WTC11 (cell line): ENCODE measurements around the gene CORO2B. TPM values are rescaled to one million over a fixed set of nuclear protein-coding genes. Genes with fewer than 3 reads are reported as not detected.
A peak's percentile ranks its signal among the peaks of the same experiment; 100 is the strongest.

ENCODE experiments used
- ATAC-seq: fragments of 200-7000 bp; cut with Tn5 transposase; 2 replicates; pipeline ENCODE4 v1.10.0; 2021; ENCODE audit warnings: mild to moderate bottlenecking, moderate library complexity
- CTCF ChIA-PET: fragments of 300-600 bp; sonication (Branson Sonifier 250); formaldehyde crosslinking; loops from one replicate; lab custom pipeline; 2021; ENCODE audit warnings: antibody characterized with exemption; lab: Charles Lee
- POLR2A ChIA-PET: fragments of 350-600 bp; sonication (Branson Sonifier 250); formaldehyde crosslinking; loops from one replicate; lab custom pipeline; 2021; ENCODE audit warnings: antibody characterized with exemption; lab: Charles Lee
- DNase-seq: peaks from one replicate; pipeline ENCODE4 v3.0.0; 2021; ENCODE audit warnings: low spot score
- H3K27ac Mint-ChIP-seq: 2 replicates; pipeline ENCODE4 v1.8.0; 2021; ENCODE audit warnings: mixed read lengths
- H3K27me3 Mint-ChIP-seq: 2 replicates; pipeline ENCODE4 v1.8.0; 2021; ENCODE audit warnings: low read depth, mild to moderate bottlenecking, moderate library complexity, mixed read lengths
- H3K36me3 Mint-ChIP-seq: 2 replicates; pipeline ENCODE4 v1.8.0; 2021; ENCODE audit warnings: mixed read lengths
- H3K4me1 Mint-ChIP-seq: 2 replicates; pipeline ENCODE4 v1.8.0; 2022; ENCODE audit warnings: mixed read lengths
- H3K4me3 Mint-ChIP-seq: 2 replicates; pipeline ENCODE4 v1.8.0; 2021; ENCODE audit warnings: mild to moderate bottlenecking, moderate library complexity, mixed read lengths
- H3K9me3 Mint-ChIP-seq: 2 replicates; pipeline ENCODE4 v1.8.0; 2021; ENCODE audit warnings: mixed read lengths
- CBFB ChIP-seq: sonication (generic); formaldehyde crosslinking; IDR thresholded peaks from 2 replicates; pipeline ENCODE4 v1.8.1; 2022; ENCODE audit warnings: mild to moderate bottlenecking, low read depth, missing genetic modification reagents
- GABPB1 ChIP-seq: sonication (generic); formaldehyde crosslinking; IDR thresholded peaks from 2 replicates; pipeline ENCODE4 v1.8.1; 2023; ENCODE audit warnings: mild to moderate bottlenecking, missing genetic modification reagents
- HMGXB4 ChIP-seq: sonication (generic); formaldehyde crosslinking; IDR thresholded peaks from 2 replicates; pipeline ENCODE4 v1.8.1; 2023; ENCODE audit warnings: mild to moderate bottlenecking, moderate library complexity, missing genetic modification reagents
- NFE2L1 ChIP-seq: sonication (generic); formaldehyde crosslinking; IDR thresholded peaks from 2 replicates; pipeline ENCODE4 v1.8.1; 2023; ENCODE audit warnings: missing genetic modification reagents
- NFYB ChIP-seq: sonication (generic); formaldehyde crosslinking; conservative IDR thresholded peaks from 2 replicates; pipeline ENCODE4 v1.8.0; 2022; ENCODE audit warnings: low read depth, missing genetic modification reagents
- NR2C2 ChIP-seq: sonication (generic); formaldehyde crosslinking; IDR thresholded peaks from 2 replicates; pipeline ENCODE4 v1.8.0; 2022; ENCODE audit warnings: mild to moderate bottlenecking, missing genetic modification reagents
- RORB ChIP-seq: fragments of 250-450 bp; sonication (Bioruptor Pico); IDR thresholded peaks from 2 replicates; pipeline ENCODE4 v1.9.0; 2021; ENCODE audit warnings: mild to moderate bottlenecking
- SMAD3 ChIP-seq: sonication (generic); formaldehyde crosslinking; IDR thresholded peaks from 2 replicates; pipeline ENCODE4 v1.8.0; 2022; ENCODE audit warnings: missing genetic modification reagents, mild to moderate bottlenecking, borderline replicate concordance
- SOX15 ChIP-seq: fragments of 250-450 bp; sonication (Bioruptor Pico); IDR thresholded peaks from 2 replicates; pipeline ENCODE4 v1.9.0; 2021; ENCODE audit warnings: mild to moderate bottlenecking
- ZNF396 ChIP-seq: fragments of 250-450 bp; sonication (Bioruptor Pico); IDR thresholded peaks from 2 replicates; pipeline ENCODE4 v1.8.0; 2021; ENCODE audit warnings: mild to moderate bottlenecking, moderate library complexity, borderline replicate concordance
- ZNF423 ChIP-seq: fragments of 250-450 bp; sonication (Bioruptor Pico); IDR thresholded peaks from 2 replicates; pipeline ENCODE4 v2.1.2; 2022; ENCODE audit warnings: mild to moderate bottlenecking, moderate library complexity
- ZNF671 ChIP-seq: fragments of 250-450 bp; sonication (Bioruptor Pico); IDR thresholded peaks from 2 replicates; pipeline ENCODE4 v1.8.0; 2021; ENCODE audit warnings: mild to moderate bottlenecking
- ZSCAN18 ChIP-seq: fragments of 250-450 bp; sonication (Bioruptor Pico); IDR thresholded peaks from 2 replicates; pipeline ENCODE4 v2.1.2; 2022; ENCODE audit warnings: mild to moderate bottlenecking, moderate library complexity
- total RNA-seq: library from RNA; stranded (reverse); gene quantifications from 3 replicates; pipeline ENCODE4 v1.2.3, GENCODE V29; 2021
- TF ChIP-seq, protein P1 (sequence below): fragments of 250-450 bp; sonication (Bioruptor Pico); IDR thresholded peaks from 2 replicates; pipeline ENCODE4 v1.9.0; 2021; ENCODE audit warnings: mild to moderate bottlenecking, borderline replicate concordance
- TF ChIP-seq, protein P2 (sequence below): sonication (generic); formaldehyde crosslinking; IDR thresholded peaks from 2 replicates; pipeline ENCODE4 v1.8.1; 2022; ENCODE audit warnings: missing genetic modification reagents, borderline replicate concordance
- TF ChIP-seq, protein P3 (sequence below): sonication (generic); formaldehyde crosslinking; IDR thresholded peaks from 2 replicates; pipeline ENCODE4 v1.8.0; 2022; ENCODE audit warnings: mild to moderate bottlenecking, missing genetic modification reagents
- TF ChIP-seq, protein P4 (sequence below): fragments of 250-450 bp; sonication (Bioruptor Pico); conservative IDR thresholded peaks from 2 replicates; pipeline ENCODE4 v1.9.0; 2021; ENCODE audit warnings: mild to moderate bottlenecking

The CORO2B gene
- total RNA-seq, 1 experiment from 2014 or later, result 4.9 TPM

DNA sequence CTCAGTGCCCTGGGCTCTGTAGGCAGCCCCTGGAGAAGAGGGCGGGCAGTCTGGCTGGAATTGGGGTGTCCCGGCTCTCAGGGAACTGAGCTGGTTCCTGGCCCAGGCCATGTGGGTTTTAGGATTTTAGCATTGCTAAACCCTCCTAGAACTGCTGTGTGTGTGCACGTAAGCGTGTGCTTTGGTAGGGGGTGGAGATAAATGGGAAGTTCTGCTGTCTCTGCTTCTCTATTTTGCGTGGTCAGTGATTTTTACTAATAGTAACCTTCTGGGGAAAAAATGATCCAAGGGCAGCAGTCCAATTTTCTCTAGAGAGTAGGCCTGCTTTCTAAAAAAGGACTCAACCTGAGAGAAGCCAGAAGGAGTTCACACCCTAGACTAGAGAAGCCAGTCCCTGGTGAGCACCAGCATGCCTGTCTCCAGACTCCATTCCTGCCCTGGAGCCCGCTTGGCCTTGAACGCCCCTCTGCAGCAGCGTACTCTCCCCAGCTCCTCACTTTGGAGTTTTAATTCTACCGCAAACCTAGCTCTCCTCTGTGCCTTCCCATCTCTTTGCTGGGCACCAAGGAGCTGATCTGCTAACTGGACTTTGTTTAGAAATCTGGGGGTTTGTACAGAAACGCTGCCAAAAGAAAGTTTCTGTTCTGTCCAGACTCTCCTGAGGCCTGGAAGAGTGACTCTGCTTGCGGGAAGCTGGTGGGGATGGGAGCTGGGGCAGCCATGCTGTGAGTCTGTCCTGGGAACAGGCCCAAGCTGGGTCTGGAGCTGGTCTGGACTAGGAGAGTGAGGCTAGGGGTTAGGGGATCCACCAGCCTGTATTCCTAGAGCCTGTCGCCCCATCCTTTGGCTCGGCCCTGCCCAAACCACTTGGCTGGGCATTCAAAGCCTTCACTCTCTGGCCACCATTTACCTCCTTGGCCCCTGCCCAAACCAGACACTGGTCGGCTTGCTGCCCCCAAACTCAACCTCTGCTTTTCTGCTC is 19.7 kb downstream of the CORO2B start:
- H3K9me3 Mint-ChIP-seq, result no peaks in the 10 kb centered on the region
- H3K36me3 Mint-ChIP-seq, result no peaks in the 10 kb centered on the region
- no peak overlapping the region for H3K4me3 Mint-ChIP-seq
- ChIA-PET CTCF (interaction anchor here (0.6 to 2.8 kb wide), 11 partner anchors 9 to 327 kb away, joined by 3 to 11 read pairs (median 4); no protein-coding TSS in a partner anchor), POLR2A (interaction anchor here (0.9 kb wide), 1 partner anchor 16 kb away, joined by 3 read pairs; no protein-coding TSS in a partner anchor)
- H3K27me3 Mint-ChIP-seq, result peaks cover 7% of the 10 kb centered on the region
- TF ChIP-seq HMGXB4 (no peak), SOX15 (CRISPR knock-in tag) (no peak), CBFB (CRISPR knock-in tag) (no peak), NR2C2 (CRISPR knock-in tag) (no peak), NFE2L1 (no peak), SMAD3 (CRISPR knock-in tag) (no peak), ZNF671 (no peak), NFYB (CRISPR knock-in tag) (no peak)
- TF ChIP-seq, protein P1, sequence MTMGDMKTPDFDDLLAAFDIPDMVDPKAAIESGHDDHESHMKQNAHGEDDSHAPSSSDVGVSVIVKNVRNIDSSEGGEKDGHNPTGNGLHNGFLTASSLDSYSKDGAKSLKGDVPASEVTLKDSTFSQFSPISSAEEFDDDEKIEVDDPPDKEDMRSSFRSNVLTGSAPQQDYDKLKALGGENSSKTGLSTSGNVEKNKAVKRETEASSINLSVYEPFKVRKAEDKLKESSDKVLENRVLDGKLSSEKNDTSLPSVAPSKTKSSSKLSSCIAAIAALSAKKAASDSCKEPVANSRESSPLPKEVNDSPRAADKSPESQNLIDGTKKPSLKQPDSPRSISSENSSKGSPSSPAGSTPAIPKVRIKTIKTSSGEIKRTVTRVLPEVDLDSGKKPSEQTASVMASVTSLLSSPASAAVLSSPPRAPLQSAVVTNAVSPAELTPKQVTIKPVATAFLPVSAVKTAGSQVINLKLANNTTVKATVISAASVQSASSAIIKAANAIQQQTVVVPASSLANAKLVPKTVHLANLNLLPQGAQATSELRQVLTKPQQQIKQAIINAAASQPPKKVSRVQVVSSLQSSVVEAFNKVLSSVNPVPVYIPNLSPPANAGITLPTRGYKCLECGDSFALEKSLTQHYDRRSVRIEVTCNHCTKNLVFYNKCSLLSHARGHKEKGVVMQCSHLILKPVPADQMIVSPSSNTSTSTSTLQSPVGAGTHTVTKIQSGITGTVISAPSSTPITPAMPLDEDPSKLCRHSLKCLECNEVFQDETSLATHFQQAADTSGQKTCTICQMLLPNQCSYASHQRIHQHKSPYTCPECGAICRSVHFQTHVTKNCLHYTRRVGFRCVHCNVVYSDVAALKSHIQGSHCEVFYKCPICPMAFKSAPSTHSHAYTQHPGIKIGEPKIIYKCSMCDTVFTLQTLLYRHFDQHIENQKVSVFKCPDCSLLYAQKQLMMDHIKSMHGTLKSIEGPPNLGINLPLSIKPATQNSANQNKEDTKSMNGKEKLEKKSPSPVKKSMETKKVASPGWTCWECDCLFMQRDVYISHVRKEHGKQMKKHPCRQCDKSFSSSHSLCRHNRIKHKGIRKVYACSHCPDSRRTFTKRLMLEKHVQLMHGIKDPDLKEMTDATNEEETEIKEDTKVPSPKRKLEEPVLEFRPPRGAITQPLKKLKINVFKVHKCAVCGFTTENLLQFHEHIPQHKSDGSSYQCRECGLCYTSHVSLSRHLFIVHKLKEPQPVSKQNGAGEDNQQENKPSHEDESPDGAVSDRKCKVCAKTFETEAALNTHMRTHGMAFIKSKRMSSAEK (CRISPR knock-in tag), result no peak
- peak overlapping the region; percentile 33; the same call in 1 of the 2 replicates for H3K27ac Mint-ChIP-seq
- DNase-seq (no peak), ATAC-seq (no peak)
- H3K4me1 Mint-ChIP-seq, result peaks cover 62% of the 10 kb centered on the region

- ChIA-PET CTCF (interaction anchor here (0.6 to 2.8 kb wide), 12 partner anchors 9 to 326 kb away, joined by 3 to 11 read pairs (median 4); no protein-coding TSS in a partner anchor), POLR2A (interaction anchor here (0.9 kb wide), 1 partner anchor 15 kb away, joined by 3 read pairs; no protein-coding TSS in a partner anchor)
- Mint-ChIP-seq H3K9me3 (no peaks in the 10 kb centered on the region), H3K4me3 (no peak overlapping the region), H3K27me3 (peaks cover 8% of the 10 kb centered on the region), H3K36me3 (no peaks in the 10 kb centered on the region), H3K4me1 (peaks cover 62% of the 10 kb centered on the region), H3K27ac (peak overlapping the region; percentile 33)
- no peak for ATAC-seq
- DNase-seq, result no peak
- TF ChIP-seq ZNF423 (CRISPR knock-in tag), result no peak
- TF ChIP-seq SOX15 (CRISPR knock-in tag), result no peak
- no peak for TF ChIP-seq ZNF396 (CRISPR knock-in tag)
- TF ChIP-seq, protein P2, sequence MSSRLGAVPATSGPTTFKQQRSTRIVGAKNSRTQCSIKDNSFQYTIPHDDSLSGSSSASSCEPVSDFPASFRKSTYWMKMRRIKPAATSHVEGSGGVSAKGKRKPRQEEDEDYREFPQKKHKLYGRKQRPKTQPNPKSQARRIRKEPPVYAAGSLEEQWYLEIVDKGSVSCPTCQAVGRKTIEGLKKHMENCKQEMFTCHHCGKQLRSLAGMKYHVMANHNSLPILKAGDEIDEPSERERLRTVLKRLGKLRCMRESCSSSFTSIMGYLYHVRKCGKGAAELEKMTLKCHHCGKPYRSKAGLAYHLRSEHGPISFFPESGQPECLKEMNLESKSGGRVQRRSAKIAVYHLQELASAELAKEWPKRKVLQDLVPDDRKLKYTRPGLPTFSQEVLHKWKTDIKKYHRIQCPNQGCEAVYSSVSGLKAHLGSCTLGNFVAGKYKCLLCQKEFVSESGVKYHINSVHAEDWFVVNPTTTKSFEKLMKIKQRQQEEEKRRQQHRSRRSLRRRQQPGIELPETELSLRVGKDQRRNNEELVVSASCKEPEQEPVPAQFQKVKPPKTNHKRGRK, result no peak
- no peak for TF ChIP-seq ZSCAN18
- TF ChIP-seq, protein P3, sequence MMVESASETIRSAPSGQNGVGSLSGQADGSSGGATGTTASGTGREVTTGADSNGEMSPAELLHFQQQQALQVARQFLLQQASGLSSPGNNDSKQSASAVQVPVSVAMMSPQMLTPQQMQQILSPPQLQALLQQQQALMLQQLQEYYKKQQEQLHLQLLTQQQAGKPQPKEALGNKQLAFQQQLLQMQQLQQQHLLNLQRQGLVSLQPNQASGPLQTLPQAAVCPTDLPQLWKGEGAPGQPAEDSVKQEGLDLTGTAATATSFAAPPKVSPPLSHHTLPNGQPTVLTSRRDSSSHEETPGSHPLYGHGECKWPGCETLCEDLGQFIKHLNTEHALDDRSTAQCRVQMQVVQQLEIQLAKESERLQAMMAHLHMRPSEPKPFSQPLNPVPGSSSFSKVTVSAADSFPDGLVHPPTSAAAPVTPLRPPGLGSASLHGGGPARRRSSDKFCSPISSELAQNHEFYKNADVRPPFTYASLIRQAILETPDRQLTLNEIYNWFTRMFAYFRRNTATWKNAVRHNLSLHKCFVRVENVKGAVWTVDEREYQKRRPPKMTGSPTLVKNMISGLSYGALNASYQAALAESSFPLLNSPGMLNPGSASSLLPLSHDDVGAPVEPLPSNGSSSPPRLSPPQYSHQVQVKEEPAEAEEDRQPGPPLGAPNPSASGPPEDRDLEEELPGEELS (CRISPR knock-in tag), result no peak
- TF ChIP-seq GABPB1 (CRISPR knock-in tag), result no peak
- TF ChIP-seq, protein P4, sequence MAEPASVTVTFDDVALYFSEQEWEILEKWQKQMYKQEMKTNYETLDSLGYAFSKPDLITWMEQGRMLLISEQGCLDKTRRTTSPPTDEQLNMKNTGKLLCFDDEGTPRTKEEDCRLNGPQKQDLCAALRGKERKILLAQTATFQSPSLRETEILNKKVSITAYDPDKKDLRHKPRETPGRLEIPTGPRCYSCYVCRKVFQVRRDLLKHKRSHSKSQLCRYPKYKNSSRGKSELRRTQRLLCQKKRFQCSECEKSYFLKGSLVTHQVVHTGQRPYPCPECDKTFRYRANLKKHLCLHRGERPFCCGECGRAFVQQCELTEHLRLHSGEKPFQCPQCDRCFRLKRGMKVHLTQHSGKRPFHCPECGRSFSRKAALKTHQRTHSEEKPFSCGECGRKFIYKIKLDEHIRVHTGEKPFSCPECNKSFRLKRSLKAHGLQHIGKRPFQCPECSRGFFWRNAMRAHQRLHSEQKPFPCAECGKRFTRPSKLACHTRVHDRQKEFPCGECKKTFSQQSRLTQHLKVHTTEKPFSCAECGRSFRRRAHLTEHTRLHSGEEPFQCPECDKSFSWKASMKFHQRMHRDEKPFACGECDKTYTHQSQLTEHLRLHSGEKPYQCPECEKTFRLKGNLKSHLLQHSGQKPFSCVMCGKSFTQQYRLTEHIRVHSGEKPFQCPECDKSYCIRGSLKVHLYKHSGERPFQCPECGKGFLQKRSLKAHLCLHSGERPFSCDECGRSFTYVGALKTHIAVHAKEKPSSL (CRISPR knock-in tag), result no peak
- no peak for TF ChIP-seq RORB
Measured at GRCh38 chr15:68599153-68599545, 20.4 kb downstream of the CORO2B start.
